HG02973 (cell line): Measurements from ENCODE around the gene PITRM1.

Experiments
- ATAC-seq: cut with Tn5 transposase; IDR thresholded peaks from one replicate; pipeline ENCODE4 v1.9.1; 2021; ENCODE audit warnings: moderate library complexity; ENCODE audit not compliant: unreplicated experiment

Gene PITRM1

DNA sequence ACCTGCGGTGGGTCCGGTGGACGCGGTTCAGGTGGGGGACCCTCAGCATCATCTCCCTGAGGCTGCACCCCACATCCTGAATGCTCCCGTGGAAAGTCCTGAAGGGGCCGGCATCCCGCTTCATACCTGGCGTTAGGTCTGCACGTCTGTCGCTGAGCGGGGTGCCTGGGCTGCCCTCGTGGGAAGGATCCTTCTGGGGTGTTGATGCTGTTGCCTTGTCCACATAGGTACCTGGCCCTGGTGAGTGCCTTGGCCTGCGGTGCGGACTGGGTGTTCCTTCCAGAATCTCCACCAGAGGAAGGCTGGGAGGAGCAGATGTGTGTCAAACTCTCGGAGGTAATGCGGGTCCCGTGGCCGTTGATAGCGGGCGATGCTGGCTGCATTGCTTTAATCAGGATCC is 67.4 kb downstream of the PITRM1 start:
- ATAC-seq, result no peak

DNA sequence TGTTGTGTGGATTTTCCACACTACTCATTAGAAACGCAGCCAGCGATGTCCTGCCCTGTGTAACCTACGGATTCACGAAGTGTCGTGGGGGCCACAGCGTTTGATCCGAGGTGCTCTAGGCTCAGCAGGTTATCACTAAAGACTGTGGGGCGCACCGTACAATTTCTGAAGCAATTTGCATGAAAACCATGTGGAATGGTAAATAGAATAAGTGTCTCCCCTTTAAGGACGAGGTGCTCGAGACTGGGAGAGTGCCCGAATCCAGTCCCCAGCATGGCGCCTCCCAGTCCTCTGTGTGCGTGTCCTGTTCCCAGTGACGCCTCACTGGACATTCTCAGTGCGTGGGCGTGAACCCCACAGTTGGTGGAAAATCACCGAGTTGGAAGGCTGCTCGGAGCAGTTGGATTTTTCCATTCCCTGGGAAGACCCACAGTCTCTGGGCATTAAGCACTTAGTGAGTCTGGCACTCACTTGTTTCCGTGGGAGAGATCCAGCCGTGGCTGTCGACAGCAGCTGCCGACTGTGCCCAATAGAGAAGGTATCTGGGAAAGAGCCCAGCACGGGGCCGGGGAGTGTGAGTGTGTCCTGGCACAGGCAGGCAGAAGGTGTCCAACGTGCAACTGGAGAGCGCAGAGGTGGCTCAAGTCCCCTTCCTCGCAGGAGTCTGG is 68.2 kb downstream of the PITRM1 start:
- ATAC-seq, result no peak

DNA sequence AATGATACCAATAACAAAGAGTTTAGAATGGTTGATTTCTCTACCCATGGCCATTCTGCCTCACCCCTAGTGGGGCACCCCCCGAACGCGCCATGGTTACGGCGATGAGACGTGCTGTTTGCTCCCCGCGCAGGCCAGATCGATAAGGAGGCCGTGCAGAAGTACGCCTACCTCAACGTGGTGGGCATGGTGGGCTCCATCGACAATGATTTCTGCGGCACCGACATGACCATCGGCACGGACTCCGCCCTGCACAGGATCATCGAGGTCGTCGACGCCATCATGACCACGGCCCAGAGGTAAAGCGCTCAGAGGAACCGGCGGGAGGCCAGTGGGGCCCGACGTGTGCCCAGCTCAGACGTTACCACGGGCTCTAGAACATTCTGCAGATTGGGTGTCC is 68.9 kb downstream of the PITRM1 start:
- ATAC-seq, result no peak

DNA sequence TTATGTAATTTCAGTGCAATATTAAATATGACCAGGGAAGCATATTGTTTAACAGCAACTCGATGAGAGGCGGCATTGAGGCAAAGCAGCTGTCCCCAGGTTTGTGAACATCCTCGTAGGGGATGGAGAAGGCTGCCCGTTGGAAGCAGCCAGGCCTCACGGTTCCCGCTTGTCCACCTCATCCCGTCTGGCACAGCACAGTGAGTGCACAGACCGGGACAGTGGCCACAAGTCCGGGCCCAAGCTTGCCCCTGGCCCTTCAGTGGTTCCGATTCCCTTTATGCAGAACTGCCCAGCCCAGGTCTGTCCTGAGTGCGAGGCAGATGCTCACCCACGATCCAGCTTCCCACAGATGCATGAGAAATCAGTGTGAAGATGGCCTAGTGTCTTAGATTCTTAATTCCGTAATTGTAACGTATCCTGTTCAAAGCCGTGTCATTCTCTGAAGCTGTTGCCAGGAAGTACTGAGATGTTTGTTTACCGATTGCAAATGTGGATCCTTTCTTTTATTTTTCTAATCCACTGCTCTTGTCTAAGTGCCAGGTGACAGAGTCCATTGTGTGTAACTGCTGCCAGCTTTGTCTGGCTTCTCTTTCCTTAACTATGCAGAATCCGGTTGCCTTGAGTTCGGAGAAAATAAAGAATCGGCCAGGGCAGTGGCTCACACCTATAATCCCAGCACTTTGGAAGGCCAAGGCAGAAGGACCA is 69.7 kb downstream of the PITRM1 start:
- no peak for ATAC-seq

DNA sequence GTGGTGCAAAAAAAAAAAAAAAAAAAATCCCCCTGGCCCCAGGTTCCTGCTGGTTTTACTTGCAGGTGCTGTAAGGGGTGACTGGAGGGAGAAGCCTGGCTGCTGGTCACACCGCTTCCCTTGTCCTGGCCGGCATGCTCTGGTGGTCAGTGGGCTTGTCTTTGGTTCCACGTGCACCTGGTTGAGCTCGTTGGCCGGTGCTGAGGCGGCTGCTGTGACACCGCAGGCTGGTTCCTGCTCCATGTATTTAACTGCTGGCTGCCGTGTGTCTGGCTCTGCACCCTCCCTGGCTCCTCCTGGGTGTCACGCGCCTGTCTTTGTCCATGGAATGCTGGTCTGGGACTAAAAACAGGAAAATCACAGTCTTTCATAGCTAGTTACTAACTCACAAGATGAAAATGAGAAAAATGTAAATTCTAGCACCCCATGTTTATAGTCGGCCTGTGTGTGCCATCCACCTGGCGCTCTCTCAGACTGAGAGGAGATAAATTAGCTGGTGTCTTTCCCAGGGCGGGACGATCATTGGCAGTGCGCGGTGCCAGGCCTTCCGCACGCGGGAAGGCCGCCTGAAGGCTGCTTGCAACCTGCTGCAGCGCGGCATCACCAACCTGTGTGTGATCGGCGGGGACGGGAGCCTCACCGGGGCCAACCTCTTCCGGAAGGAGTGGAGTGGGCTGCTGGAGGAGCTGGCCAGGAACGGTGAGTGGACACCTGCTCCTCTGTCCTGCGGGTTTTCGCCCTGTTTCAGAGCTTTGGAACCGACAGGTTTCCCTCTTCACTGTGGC is 71.5 kb downstream of the PITRM1 start:
- no peak for ATAC-seq

DNA sequence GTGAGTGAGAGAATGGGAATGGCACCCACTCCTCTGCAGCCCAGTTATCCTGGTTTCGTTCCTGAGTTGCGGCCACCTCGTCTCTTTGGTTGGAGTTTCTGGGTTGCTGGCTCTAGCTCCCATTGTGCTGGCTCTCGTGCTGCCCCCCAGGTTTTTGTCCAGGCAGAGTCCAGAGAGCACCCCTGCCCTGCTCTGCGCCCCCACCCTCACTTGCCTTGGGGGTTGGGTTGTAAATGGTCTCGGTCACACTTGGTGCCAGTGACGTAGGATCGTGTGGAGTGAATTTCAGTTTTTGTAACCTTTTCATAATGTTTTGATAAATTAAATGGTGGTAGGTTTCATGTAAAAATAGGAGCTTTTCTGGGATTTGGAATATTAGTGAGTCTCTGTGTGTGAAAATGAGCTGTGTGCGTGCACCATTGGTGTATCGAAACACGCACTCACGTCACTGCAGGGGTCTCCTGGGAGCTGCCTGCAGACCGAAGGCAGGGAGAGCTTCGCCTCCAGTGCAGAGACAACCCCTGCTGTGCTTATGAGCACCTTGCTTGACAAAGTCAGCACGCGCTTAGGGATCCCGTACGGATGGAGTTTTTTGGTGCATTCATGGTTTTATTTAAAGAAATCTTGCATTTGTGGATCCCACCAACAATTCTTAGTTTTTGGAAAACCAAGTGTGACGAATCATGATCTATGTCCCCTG is 72.3 kb downstream of the PITRM1 start:
- no peak for ATAC-seq

DNA sequence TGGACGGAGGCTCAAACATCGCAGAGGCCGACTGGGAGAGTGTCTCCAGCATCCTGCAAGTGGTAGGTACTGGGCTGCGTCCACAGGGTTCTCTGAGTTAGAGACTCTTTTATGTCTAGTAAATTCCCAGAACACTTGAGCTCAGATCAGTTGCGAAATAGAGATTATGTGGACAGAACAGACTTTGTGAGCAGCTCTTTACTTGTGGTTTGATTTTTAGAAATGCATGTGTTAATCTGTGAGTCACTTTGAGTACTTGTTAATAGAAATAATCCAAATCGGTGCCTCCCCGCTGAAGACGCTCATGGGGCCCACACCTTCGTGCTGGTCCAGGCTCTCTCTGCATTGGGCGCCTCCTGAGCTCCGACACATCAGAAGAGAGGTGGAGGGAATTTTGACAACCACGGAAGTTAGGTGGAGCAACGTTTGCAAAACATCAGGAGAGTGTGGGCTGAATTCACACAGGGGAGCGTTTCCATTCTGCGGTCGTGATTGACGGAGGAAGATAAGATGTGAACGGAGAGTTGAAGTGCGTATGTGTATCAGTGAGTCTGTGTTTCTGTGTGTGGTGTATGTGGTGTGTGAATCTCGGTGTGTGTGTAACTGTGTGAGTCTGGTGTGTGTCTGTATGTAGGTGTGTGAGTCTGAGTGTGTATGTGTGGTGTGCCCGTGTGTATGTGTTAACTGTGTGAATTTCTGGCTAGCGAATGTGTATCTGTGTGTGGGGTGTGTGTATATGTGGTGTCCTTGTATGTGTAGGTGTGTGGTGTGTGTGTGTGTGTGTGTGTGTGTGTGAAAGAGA is 73.1 kb downstream of the PITRM1 start:
- ATAC-seq, result no peak

DNA sequence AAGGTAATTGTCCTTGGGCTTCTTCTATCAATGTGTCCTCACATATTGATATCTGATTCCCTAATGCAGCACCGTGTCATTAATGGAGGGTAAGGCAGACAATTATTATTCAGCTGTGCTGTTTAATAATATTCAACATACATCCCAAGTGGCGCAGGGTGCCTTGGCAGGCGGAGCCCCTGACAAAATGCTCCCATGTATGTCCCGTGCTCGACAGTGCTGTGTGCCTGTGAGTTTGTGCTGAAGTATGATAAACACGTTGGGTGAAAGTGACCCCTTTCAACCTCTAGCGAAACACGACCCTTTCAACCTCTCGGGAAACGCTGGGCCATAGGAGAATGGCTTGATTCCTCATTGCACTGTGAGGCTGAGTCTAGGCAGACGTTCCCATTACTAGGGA is 73.9 kb downstream of the PITRM1 start:
- no peak for ATAC-seq

DNA sequence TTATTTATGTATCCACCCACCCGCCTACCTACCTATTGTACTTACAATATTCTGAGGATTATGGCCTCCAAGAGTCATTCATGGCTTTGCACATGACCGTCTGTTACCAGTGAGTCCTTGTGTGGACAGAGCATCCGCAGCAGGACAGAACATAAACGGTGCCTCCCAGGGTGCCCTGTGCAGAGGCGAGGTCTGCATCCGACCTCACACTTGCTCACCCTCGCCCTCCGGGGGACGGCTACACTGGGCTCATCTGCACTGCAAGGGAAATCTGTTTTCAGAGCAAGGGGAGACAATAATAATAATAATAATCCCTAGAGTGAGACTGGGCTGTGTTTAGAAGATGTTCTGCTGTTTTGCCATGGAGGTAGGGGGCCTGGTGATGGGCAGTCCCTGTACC is 75.4 kb downstream of the PITRM1 start:
- no peak for ATAC-seq

DNA sequence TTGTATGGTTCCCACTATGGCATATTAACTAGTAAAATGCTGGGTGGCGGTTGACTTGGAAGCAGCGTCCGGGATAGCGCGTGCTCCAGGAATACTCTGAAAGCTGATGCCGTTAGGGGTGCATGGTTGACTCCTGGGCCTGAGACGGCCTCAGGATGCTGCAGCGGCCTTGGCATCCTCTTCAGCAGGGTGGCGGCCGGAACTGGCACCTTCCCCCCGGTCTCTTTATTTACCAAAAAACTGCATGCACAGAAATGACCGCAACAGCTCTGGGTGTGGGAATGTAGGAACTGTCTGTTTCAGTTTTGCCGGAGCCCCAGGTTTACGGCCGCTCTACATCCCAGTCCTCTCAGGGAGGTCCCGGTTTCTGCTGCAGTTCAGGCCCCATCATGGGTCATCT is 76.4 kb downstream of the PITRM1 start:
- ATAC-seq, result no peak

- peak; percentile 74 for ATAC-seq
These were observed 77.0 kb downstream of the PITRM1 start for GRCh38 chr10:3095373-3096139.

- no peak for ATAC-seq
These were observed 78.0 kb downstream of the PITRM1 start for GRCh38 chr10:3094609-3095036.

GRCh38 chr10:3093996-3094395 is 78.6 kb downstream of the PITRM1 start:
- ATAC-seq, result no peak

DNA sequence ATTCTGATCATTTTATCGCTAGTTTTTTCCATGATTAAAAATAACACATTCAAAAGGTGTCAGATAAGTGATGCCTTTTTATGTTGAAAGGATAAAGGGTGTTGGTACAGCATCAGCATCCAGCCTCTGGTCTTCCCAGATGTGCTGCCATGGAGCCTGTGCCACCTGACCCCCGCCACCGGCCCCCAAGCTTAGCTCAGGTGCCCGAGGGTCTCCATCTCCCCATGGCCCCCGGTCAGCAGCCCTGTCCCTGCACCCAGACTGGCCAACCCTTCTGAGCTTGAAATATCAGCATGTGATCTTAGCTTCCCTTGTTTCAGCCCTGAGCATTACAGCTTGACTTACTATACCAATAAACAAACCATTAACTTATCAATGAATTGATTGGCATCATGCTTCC is 80.7 kb downstream of the PITRM1 start:
- no peak for ATAC-seq

DNA sequence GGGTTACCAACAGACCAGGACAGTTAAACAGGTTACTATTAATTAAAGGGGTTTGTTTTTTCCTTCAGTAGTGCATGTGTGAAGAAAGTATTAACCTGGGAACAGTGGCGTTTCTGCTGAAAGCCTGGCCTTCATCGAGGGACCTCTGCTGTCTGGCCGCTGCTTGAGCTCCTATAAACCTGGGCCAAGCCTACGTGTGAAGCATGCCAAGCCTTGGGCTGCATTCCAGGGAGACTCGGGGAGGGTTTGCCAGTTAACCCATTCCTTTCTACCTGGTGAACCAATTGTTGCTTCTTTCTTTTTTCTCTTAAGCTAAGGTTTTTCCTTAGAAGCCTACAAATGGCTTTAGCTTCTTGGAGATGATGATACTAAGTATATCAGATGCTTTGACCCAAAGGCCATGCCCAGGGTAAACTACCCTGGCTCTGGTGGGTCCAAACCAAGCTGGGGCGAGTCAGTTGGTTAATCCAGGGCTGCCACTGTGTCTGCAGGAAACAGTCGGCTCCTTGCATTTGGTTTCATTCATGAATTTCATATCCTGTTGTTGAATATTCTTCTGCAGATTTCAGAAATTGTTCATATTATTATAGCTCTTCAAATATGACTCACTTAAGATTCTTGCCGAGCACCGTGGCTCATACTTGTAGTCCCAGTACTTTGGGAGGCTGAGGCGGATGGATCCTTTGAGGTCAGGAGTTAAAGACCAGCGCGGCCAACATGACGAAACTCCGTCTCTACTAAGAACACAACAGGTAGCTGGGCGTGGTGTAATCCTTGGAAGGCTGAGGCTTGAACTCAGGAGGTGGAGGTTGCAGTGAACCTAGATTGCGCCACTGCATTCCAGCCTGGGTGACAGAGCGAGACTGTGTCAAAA is 81.4 kb downstream of the PITRM1 start:
- ATAC-seq, result no peak

DNA sequence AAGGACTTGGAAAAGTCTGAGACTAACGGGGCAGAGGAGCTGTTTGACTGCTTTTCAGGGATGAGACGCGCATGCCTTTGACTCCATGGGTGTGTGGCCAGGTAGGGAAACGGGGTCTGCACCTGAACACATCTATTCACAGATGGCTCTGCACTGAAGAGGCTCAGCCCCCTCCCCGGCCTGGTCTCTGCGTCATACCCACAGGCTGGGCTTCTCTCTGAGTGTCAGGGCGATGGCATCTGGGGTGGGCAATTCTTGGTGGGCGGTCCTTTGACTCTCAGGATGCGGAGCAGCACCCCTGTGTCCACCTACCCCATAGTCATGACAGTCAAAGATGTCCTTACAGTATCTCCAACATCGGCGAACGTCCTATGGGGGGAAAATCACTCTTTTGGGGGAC is 82.2 kb downstream of the PITRM1 start:
- no peak for ATAC-seq
